ENCODE results near the gene CDK19. TPM values are rescaled to one million over a fixed set of nuclear protein-coding genes. Genes with fewer than 3 reads are reported as not detected.
"Not testable (repeated sequence)": the region's sequence is repeated elsewhere in the genome, so short reads cannot be mapped to it uniquely, and the experiment has no call there.

CDK19 gene
- total RNA-seq, 3 donors from 2014 or later (not counting 1 experiment from before 2014, with no cell fraction given): 21.2 to 30.8 (median 25.9) TPM

DNA sequence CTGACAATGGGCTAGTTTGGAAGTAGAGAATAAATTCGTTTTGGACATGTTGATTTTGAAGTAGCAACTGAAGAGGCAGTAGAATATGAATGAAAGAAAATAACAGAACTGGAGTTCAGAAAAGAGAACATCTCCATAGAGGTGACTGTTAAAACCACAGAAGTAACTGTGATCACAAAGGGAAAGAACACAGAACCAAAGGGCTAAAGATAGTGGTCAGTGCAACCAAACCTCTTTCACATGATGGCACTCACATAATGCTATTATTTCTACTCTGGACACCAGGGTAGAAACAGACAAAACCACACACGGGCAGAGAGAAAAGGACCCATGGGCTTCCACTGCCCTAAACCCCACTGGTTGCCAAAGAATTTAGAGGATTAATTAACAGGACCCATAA is 58.5 kb downstream of the CDK19 start:
- Histone ChIP-seq H3K36me3 (ENCODE audit: control insufficient read depth, insufficient read depth, low read length) (no peaks in the 10 kb centered on the region), H3K9me3 (ENCODE audit: control insufficient read depth, insufficient read depth, low read length) (no peaks in the 10 kb centered on the region), H3K4me3 (ENCODE audit: low read length) (no peak overlapping the region), H3K4me1 (ENCODE audit: control insufficient read depth, insufficient read depth, low read length) (peaks cover 15% of the 10 kb centered on the region), H3K27ac (ENCODE audit: low read length) (no peak overlapping the region), H3K27me3 (ENCODE audit: control insufficient read depth, insufficient read depth, low read length) (no peaks in the 10 kb centered on the region)
- Mint-ChIP-seq H3K4me1 (peaks cover 36 to 40% of the 10 kb centered on the region in 2 donors), H3K4me3 (peak overlapping the region; percentile 25), H3K9me3 (no peaks in the 10 kb centered on the region), H3K36me3 (no peaks in the 10 kb centered on the region), H3K27me3 (ENCODE audit: low read depth in 2 of 2) (no peaks in the 10 kb centered on the region), H3K27ac (peak overlapping the region in 1 of 2 donors; percentile 3)
- ATAC-seq: peak in 2 of 3 donors; percentile 29 to 63
- intact Hi-C loops (cut with micrococcal nuclease): no loop called here
- no peak for DNase-seq
- WGBS (ENCODE audit: insufficient coverage): 31% methylated on average over 2 of the region's 2 CpGs
- TF ChIP-seq CTCF (IDR thresholded peaks at IDR 0.05): no peak

DNA sequence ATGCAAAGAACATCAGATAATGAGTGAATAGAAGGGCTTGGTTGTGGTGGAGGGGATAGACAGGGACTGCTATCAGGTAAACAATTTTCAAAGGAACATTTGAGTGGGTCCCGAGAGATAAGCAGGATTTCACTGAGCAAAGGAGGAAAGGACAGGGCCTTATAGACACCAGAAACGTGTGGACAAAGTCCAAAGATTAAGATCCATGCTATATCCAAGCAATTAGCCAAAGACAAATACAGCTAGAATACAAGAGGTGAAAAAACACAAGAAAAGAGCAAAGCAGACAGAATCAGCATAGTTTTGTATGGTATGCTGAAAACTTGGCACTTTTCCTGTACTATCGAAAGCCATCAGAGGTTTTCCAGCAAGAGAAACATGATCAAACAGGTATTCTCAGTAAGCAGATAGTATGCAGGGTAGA is 59.8 kb downstream of the CDK19 start:
- no peaks in the 10 kb centered on the region for H3K36me3 Mint-ChIP-seq
- no peaks in the 10 kb centered on the region for H3K9me3 Mint-ChIP-seq
- H3K27me3 Mint-ChIP-seq (ENCODE audit: low read depth in 2 of 2): no peaks in the 10 kb centered on the region
- no peak overlapping the region for H3K27ac Mint-ChIP-seq
- 94% methylated on average over 3 of the region's 3 CpGs for WGBS (ENCODE audit: insufficient coverage)
- TF ChIP-seq CTCF (IDR thresholded peaks at IDR 0.05): no peak
- H3K4me3 Mint-ChIP-seq: no peak overlapping the region
- H3K36me3 ChIP-seq (ENCODE audit: control insufficient read depth, insufficient read depth, low read length): no peaks in the 10 kb centered on the region
- no peak overlapping the region for H3K27ac ChIP-seq (ENCODE audit: low read length)
- no peak overlapping the region for H3K4me3 ChIP-seq (ENCODE audit: low read length)
- DNase-seq: no peak
- peaks cover 16% of the 10 kb centered on the region for H3K4me1 ChIP-seq (ENCODE audit: control insufficient read depth, insufficient read depth, low read length)
- H3K9me3 ChIP-seq (ENCODE audit: control insufficient read depth, insufficient read depth, low read length): no peaks in the 10 kb centered on the region
- intact Hi-C loops (cut with micrococcal nuclease): no loop called here
- peaks cover 27 to 36% of the 10 kb centered on the region in 2 donors for H3K4me1 Mint-ChIP-seq
- H3K27me3 ChIP-seq (ENCODE audit: control insufficient read depth, insufficient read depth, low read length): no peaks in the 10 kb centered on the region
- ATAC-seq: no peak

- H3K36me3 ChIP-seq (ENCODE audit: control insufficient read depth, insufficient read depth, low read length); H3K9me3 Mint-ChIP-seq; ATAC-seq; H3K27me3 Mint-ChIP-seq (ENCODE audit: low read depth in 2 of 2); H3K36me3 Mint-ChIP-seq; H3K27ac ChIP-seq (ENCODE audit: low read length); H3K9me3 ChIP-seq (ENCODE audit: control insufficient read depth, insufficient read depth, low read length); H3K27me3 ChIP-seq (ENCODE audit: control insufficient read depth, insufficient read depth, low read length); H3K4me3 Mint-ChIP-seq; intact Hi-C loops (cut with micrococcal nuclease); H3K4me3 ChIP-seq (ENCODE audit: low read length); DNase-seq; H3K27ac Mint-ChIP-seq: not testable (repeated sequence)
- H3K4me1 ChIP-seq (ENCODE audit: control insufficient read depth, insufficient read depth, low read length): peaks cover 16% of the 10 kb centered on the region
- peaks cover 32 to 36% of the 10 kb centered on the region in 2 donors for H3K4me1 Mint-ChIP-seq
- 98% methylated on average over 8 of the region's 9 CpGs for WGBS (ENCODE audit: insufficient coverage)
Observed at GRCh38 chr6:110753936-110754668, 61.2 kb downstream of the CDK19 start.

- no peak for TF ChIP-seq CTCF (IDR thresholded peaks at IDR 0.05)
- no peaks in the 10 kb centered on the region for H3K36me3 Mint-ChIP-seq
- Histone ChIP-seq H3K27me3 (ENCODE audit: control insufficient read depth, insufficient read depth, low read length) (no peaks in the 10 kb centered on the region), H3K36me3 (ENCODE audit: control insufficient read depth, insufficient read depth, low read length) (peaks cover 2% of the 10 kb centered on the region), H3K27ac (ENCODE audit: low read length) (no peak overlapping the region), H3K4me3 (ENCODE audit: low read length) (no peak overlapping the region), H3K4me1 (ENCODE audit: control insufficient read depth, insufficient read depth, low read length) (peaks cover 4% of the 10 kb centered on the region), H3K9me3 (ENCODE audit: control insufficient read depth, insufficient read depth, low read length) (peaks cover 1% of the 10 kb centered on the region)
- H3K27ac Mint-ChIP-seq: no peak overlapping the region
- H3K4me1 Mint-ChIP-seq: peaks cover 7 to 13% of the 10 kb centered on the region in 2 donors
- no peak for DNase-seq
- no peak for ATAC-seq
- intact Hi-C loops (cut with micrococcal nuclease): no loop called here
- no peak overlapping the region for H3K4me3 Mint-ChIP-seq
- no peaks in the 10 kb centered on the region for H3K9me3 Mint-ChIP-seq
- no peaks in the 10 kb centered on the region for H3K27me3 Mint-ChIP-seq (ENCODE audit: low read depth in 2 of 2)
- WGBS (ENCODE audit: insufficient coverage): 68% methylated on average over 3 of the region's 3 CpGs
Observed at GRCh38 chr6:110748453-110748852, 66.8 kb downstream of the CDK19 start.

Data from natural killer cell (primary cell).